ENCODE results near the gene DEAF1. TPM values are rescaled to one million over a fixed set of nuclear protein-coding genes. Genes with fewer than 3 reads are reported as not detected.

Gene DEAF1
- total and polyA plus RNA-seq, 2 of the 13 experiments (the other 11 are each of a cell fraction or from before 2014, with no cell fraction given), result 22.3 to 29.6 TPM

- TF ChIP-seq ATF7-NPFF (CRISPR knock-in tag; IDR thresholded peaks at IDR 0.05; ENCODE audit: low read depth), result no peak; the same call in 1 of the 2 replicates
- TF ChIP-seq ZNF550 (CRISPR knock-in tag; IDR thresholded peaks at IDR 0.05; ENCODE audit: borderline replicate concordance), result no peak
- TF ChIP-seq CSRNP2 (CRISPR knock-in tag; conservative IDR thresholded peaks at IDR 0.05; ENCODE audit: low read depth), result no peak
- peak; percentile 80 for TF ChIP-seq SMYD3 (CRISPR knock-in tag; IDR thresholded peaks at IDR 0.05)
- no peak for TF ChIP-seq MAX (IDR thresholded peaks at IDR 0.05)
- TF ChIP-seq ZNF326 (CRISPR knock-in tag; IDR thresholded peaks at IDR 0.05; ENCODE audit: borderline replicate concordance), result no peak
- TF ChIP-seq ARID4A (CRISPR knock-in tag; IDR thresholded peaks at IDR 0.05; ENCODE audit: borderline replicate concordance), result peak; percentile 94
- no peak for TF ChIP-seq NFE2 (CRISPR knock-in tag; IDR thresholded peaks at IDR 0.05)
- 0 out of 2 replicates have a peak, but pooled peaks have one; percentile 56 for TF ChIP-seq RFXAP (CRISPR knock-in tag; IDR thresholded peaks at IDR 0.05; ENCODE audit: borderline replicate concordance)
- no peak for TF ChIP-seq ZNF512B (CRISPR knock-in tag; IDR thresholded peaks at IDR 0.05; ENCODE audit: borderline replicate concordance)
- TF ChIP-seq HNF4G (IDR thresholded peaks at IDR 0.05; ENCODE audit: borderline replicate concordance, low read depth, low read length), result 0 out of 2 replicates have a peak, but pooled peaks have one; percentile 37
- TF ChIP-seq HNF4G (CRISPR knock-in tag; IDR thresholded peaks at IDR 0.05; ENCODE audit: borderline replicate concordance, low read depth), result peak; percentile 70
- TF ChIP-seq ESRRA (CRISPR knock-in tag; IDR thresholded peaks at IDR 0.05; ENCODE audit: low read depth), result peak; percentile 93
- peak; percentile 87; the same call in 1 of the 2 replicates for TF ChIP-seq ZNF788 (CRISPR knock-in tag; IDR thresholded peaks at IDR 0.05; ENCODE audit: borderline replicate concordance)
- TF ChIP-seq KDM5B (CRISPR knock-in tag; IDR thresholded peaks at IDR 0.05; ENCODE audit: borderline replicate concordance), result peak; percentile 56; the same call in 1 of the 2 replicates
- no peak for TF ChIP-seq ZNF577 (CRISPR knock-in tag; IDR thresholded peaks at IDR 0.05; ENCODE audit: borderline replicate concordance, low read depth)
- no peak for TF ChIP-seq ZNF850 (CRISPR knock-in tag; conservative IDR thresholded peaks at IDR 0.05)
- TF ChIP-seq ZNF619 (CRISPR knock-in tag; IDR thresholded peaks at IDR 0.05), result peak; percentile 77
- TF ChIP-seq ZNF337 (CRISPR knock-in tag; IDR thresholded peaks at IDR 0.05; ENCODE audit: borderline replicate concordance, low read depth), result no peak; the same call in 1 of the 2 replicates
These were observed 10.0 kb upstream of the DEAF1 start (continued) for GRCh38 chr11:704781-705645.
